GM18858 (cell line): Measurements from ENCODE around the gene LRRFIP1.

Source experiments
- ATAC-seq: cut with Tn5 transposase; IDR thresholded peaks from one replicate; pipeline ENCODE4 v1.9.1; 2021; ENCODE audit not compliant: unreplicated experiment

LRRFIP1 gene

GRCh38 chr2:237616734-237617586 lies 10.4 kb upstream of the LRRFIP1 start:
- no peak for ATAC-seq

- ATAC-seq = no peak
Measured at GRCh38 chr2:237617587-237617982, 9.8 kb upstream of the LRRFIP1 start.

GRCh38 chr2:237618449-237618848 lies 8.9 kb upstream of the LRRFIP1 start:
- no peak for ATAC-seq

- ATAC-seq = no peak
Measured at GRCh38 chr2:237623428-237624403, 3.7 kb upstream of the LRRFIP1 start.

GRCh38 chr2:237624565-237624964 lies 2.8 kb upstream of the LRRFIP1 start:
- no peak for ATAC-seq

- no peak for ATAC-seq
Measured at GRCh38 chr2:237625216-237625705, 2.1 kb upstream of the LRRFIP1 start.

- ATAC-seq = no peak
Measured at GRCh38 chr2:237625777-237626176, 1.6 kb upstream of the LRRFIP1 start.

GRCh38 chr2:237626813-237627440 lies 460 bp upstream of the LRRFIP1 start:
- ATAC-seq = no peak

GRCh38 chr2:237628247-237629187 lies 1.1 kb downstream of the LRRFIP1 start:
- no peak for ATAC-seq

GRCh38 chr2:237629188-237629534 lies 1.8 kb downstream of the LRRFIP1 start:
- ATAC-seq = no peak

- ATAC-seq = no peak
Measured at GRCh38 chr2:237629739-237630138, 2.4 kb downstream of the LRRFIP1 start.

GRCh38 chr2:237630216-237631000 lies 3.0 kb downstream of the LRRFIP1 start:
- no peak for ATAC-seq

- no peak for ATAC-seq
Measured at GRCh38 chr2:237631007-237631785, 3.8 kb downstream of the LRRFIP1 start.

GRCh38 chr2:237631801-237632585 lies 4.6 kb downstream of the LRRFIP1 start:
- no peak for ATAC-seq

- no peak for ATAC-seq
Measured at GRCh38 chr2:237633061-237633561, 5.7 kb downstream of the LRRFIP1 start.

- ATAC-seq = no peak
Measured at GRCh38 chr2:237636578-237636977, 9.2 kb downstream of the LRRFIP1 start.

GRCh38 chr2:237637429-237638135 lies 10.2 kb downstream of the LRRFIP1 start:
- ATAC-seq = no peak
